Stimulated activated CD8-positive, alpha-beta memory T cell treated with anti-CD3 and anti-CD28 coated beads, Interleukin-4, amount 100 ng/mL, for 4 hours (primary cell): ENCODE results near the gene SUPT5H.
"Not testable (repeated sequence)": the region's sequence is repeated elsewhere in the genome, so short reads cannot be mapped to it uniquely, and the experiment has no call there.

ENCODE experiments used
- DNase-seq, 2 donors: peaks; one replicate each; pipeline ENCODE4 v3.0.0-alpha.2; 2020; ENCODE audit warnings: low read depth in 2 of 2, low spot score in 1 of 2

The SUPT5H gene

DNA sequence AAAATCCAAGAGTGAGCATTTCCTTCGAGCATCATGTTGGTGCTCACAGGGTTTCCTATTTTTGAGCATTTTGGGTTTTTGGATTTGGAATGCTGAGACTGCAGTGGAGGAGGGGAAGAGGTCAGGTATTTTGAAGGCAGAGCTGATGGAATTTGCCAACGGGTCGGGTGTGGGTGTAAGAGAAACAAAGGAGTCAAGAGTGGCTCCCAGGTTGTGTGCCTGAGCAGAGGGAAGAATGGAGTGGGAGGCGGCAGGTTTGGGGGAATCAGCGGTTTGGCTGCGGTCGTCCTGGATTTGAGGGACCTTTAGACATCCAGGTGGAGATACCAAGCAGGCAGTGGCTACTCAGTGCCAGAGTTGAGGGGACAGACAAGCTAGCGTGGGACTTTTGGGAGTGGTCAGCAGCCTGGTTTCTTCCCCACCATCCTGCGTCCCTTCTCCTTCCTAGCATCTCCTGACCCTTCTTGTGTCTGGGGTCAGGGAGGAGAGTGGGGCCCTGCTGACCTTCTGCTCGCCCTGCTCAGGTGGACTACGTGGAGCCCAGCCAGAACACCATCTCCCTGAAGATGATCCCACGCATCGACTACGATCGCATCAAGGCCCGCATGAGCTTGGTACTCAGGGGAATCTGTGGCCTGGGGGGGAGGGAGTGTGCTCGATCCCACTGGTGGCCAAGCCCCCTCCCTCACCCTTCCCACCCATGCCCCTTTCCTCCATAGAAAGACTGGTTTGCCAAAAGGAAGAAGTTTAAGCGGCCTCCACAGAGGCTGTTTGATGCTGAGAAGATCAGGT lies 20.8 kb downstream of the SUPT5H start:
- no peak for DNase-seq

- DNase-seq = no peak
These were observed 22.6 kb downstream of the SUPT5H start for GRCh38 chr19:39467941-39468340.

DNA sequence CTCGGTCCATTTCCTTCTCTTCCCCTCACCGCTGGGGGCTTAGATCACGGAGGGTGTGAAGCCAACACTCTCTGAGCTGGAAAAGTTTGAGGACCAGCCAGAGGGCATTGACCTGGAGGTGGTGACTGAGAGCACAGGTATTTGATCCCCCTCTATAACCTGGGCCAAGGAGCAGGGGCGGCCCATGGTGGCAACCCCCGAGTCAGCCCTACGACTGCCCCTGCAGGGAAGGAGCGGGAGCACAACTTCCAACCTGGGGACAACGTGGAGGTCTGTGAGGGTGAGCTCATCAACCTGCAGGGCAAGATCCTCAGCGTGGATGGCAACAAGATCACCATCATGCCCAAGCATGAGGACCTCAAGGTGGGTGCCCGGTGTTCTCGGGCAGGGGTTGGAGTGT lies 23.7 kb downstream of the SUPT5H start:
- DNase-seq = no peak

- DNase-seq = no peak
These were observed 24.2 kb downstream of the SUPT5H start for GRCh38 chr19:39469567-39469966.

DNA sequence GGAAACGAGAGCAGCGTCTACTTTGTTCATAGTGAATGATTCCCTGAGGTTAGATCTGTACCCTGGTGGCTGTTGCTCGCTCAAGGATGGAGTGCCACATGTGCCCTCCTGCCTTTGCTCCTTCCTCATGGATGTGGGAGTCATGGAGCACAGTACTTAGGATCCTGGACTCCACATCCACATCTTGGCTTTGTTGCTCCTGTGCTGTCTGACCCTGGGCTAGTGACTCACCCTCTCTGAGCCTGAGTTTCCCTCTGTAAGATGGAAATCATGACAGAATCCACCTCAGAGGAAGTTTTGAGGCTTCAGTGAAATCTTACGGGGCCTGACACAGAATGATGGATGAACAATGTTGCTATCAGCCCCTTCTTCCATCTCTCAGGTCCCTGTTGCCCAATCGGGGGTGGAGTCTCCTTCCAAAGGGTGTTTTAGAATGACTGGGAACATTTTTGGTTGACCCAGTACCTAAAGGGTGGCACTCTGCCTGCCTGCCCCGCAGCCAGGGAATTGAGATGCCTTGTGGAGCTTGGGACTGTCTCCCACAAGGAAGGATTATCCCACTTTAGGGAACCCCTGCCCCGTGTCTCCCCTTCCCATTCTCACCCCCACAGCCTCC lies 25.4 kb downstream of the SUPT5H start:
- no peak for DNase-seq

DNA sequence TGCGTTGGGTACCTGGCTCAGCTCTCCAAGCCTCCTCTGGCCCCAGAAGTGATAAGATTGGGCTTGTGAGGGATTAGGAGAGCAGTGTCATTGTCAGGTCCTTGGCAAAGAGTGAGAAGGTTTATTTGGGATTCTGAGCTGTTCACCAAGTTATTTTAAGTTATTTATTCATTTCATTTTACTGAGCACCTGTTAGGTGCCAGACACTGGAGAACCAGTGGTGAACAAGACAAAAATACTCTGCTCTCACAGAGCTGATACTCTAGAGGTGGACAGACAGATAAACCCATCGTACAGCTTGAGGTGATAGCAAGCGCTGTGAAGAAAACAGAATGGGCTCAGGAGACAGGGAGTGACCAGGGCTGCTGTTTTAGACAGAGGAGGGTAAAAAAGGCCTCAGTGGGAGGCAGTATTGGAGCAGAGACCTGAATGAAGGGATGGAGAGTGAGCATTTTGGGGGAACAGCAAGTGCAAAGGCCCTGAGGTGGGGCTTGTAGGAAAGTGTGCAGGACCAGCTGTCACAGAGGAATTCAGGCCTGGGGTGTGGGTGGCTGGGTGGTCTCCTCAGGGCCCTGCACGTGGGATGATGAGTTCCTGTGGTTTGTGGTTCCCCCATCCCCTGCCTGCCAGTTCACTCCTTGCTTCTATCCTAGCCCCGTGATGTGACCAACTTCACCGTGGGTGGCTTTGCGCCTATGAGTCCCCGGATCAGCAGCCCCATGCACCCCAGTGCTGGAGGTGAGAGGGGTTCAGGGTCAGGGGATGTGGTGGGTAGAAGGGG lies 26.6 kb downstream of the SUPT5H start:
- DNase-seq = no peak

DNA sequence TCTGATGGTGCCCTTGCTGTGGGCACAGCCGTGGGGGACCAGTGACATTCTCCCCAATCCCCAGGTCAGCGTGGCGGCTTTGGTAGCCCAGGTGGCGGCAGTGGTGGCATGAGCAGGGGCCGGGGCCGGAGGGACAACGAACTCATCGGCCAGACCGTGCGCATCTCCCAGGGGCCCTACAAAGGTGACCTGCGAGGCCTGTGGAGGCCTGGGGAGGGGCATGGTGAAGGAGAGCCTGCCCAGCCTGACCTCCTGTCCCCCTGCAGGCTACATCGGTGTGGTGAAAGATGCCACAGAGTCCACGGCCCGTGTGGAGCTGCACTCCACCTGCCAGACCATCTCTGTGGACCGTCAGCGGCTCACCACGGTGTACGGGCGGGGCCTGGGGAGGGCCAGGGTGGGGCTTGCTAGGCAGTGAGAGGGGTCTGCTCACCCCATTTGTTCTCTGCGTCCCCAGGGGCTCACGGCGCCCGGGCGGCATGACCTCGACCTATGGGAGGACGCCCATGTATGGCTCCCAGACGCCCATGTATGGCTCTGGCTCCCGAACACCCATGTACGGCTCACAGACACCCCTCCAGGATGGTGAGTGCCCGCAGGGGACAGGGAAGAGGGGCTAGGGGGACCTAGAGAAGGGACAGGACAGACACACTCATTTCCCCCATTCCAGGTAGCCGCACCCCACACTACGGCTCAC lies 27.5 kb downstream of the SUPT5H start:
- DNase-seq = no peak

DNA sequence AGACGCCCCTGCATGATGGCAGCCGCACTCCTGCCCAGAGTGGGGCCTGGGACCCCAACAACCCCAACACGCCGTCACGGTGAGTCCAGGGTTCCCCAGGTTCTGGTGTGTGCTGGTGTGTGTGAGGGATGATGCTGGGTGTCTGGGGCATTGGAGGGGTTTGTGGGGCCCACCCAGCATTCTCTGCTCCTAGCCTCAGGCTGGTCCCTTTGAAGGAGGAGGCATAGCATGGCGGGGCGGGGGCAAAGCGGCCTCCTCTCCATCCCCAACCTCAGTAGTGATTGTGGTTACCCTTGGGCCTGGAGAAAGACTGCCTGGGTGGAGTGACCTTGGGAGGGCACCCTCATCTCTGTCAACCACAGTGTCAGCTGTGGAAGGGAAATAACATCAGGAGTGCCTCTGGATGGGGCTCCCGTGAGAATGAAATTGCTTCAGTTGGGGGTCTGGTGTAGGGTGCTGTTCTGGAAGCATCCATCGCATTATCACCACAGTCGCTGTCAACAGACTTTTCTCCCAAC lies 28.1 kb downstream of the SUPT5H start:
- DNase-seq = no peak

DNA sequence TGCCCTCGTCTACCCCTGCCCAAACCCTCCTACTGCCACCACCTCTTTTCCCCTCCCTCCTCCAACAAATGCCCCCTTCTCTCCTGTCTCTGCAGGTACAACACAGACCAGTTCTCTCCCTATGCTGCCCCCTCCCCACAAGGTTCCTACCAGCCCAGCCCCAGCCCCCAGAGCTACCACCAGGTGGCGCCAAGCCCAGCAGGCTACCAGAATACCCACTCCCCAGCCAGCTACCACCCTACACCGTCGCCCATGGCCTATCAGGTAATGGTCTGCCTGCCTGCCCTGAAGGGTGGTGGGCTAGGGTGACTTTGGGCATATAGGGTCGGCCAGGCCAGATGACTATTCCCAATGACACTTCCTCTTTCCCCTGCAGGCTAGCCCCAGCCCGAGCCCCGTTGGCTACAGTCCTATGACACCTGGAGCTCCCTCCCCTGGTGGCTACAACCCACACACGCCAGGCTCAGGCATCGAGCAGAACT lies 28.8 kb downstream of the SUPT5H start:
- DNase-seq = peak; percentile 38 to 50

DNA sequence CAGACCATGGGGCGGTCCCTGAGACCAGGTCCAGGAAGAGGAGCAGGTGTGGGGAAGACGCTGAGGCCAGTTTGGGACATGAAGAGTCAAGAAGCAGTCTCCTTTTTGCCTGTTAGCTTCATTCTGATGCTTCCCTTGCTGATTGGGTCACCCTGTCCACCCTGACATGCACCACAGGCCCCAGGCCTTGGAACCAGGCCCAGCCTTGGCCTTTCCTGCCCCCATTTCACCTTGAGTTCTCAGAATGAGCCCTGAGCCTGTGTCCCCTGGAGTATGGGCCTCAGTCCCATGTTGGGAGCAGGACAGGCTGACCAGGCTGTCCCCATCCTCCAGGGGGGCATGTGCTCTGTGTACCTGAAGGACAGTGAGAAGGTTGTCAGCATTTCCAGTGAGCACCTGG lies 30.4 kb downstream of the SUPT5H start:
- no peak for DNase-seq

- not testable (repeated sequence) for DNase-seq
These were observed 34.0 kb downstream of the SUPT5H start for GRCh38 chr19:39479319-39479801.

DNA sequence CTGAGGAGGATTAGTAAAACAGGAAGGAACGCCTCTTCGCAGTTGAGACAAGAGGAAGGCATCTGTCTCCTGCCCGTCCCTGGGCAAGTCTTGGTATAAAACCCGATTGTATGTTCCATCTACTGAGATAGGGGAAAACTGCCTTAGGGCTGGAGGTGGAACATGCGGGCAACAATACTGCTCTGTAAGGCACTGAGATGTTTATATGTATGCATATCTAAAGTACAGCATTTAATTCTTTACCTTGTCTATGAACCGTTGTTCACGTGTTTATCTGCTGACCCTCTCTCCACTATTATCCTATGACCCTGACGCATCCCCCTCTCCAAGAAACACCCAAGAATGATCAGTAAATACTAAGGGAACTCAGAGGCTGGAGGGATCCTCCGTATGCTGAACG lies 34.5 kb downstream of the SUPT5H start:
- DNase-seq = no peak

DNA sequence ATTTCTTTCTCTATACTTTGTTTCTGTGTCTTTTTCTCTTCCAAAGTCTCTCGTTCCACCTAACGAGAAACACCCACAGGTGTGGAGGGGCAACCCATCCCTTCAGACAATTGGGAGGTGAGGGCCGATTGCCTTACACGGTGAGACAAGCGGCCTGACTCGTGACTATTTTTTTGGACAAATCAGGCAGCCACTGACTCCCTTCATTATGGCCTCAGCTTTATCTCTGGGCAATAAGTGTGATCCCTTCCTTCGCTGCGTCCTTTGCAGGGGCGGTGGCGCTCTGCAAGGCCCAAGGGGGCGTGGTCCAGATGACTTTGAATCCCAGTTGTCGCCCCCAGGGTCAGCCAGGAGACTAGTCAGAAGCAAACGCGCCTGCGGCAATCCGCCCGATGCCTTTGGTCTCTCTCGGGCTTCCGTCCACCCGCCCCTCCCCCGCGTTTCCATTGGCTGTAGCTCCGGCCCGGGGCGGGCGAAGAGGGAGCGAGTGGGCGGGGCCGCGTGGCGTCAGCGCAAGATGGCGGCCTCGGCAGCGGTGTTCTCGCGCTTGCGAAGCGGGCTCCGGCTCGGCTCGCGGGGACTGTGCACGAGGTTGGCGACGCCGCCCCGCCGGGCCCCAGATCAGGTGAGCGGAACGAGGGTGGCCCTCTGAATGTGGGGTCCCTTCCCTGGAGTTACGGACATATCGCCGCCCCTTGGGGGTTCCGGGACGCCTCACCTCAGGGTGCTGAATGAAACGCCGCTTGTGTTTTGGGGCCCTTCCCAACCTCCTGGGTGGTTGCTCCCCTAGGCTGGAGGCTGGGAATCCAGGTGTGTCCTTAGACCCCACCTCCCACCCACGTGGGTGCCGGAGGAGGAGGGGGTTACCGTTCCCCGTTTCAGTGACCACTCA lies 35.2 kb downstream of the SUPT5H start, which contains the start of gene TIMM50:
Gene TIMM50 (plus strand): TSS at position 502 of the 892 bp plus-strand sequence. CDS start 16 bp downstream, at position 518.
- peak; percentile 93 to 94 for DNase-seq

DNA sequence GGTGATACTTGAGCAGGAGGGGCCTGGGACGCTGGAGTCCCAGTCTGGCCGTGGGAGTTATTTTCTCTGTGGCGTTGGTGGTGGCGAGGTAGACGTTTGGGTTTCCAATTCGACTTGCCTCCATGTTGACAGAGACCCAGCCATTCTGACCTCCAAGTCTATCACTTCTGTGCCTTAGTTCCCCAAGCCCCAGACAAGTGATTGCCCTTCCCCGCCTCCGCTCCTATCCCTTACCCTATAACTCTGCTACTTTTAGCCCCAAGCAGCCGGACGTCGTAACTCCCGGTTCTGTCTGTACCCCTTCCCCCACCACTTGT lies 35.8 kb downstream of the SUPT5H start:
- no peak for DNase-seq

GRCh38 chr19:39481676-39482075 lies 36.3 kb downstream of the SUPT5H start:
- DNase-seq = no peak

DNA sequence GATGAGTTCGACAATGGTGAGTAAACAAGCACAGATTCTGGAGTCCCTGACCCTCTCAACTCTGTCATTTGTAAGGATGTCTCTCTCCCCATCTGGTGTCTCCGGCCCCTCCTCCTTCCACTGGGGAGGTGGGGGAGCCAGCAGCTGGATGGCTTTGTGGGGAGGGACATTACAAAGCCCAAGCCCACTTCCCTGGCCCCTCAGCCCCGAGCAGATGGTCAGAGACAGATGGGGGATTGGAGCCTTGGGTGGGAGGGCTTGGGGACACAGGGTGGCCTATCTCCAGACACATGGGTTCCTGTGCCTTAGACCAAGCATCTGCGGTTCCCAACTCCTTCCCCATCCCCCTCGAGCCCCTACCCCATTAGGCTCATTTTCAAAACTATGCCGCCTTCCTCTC lies 37.8 kb downstream of the SUPT5H start:
- no peak for DNase-seq

DNA sequence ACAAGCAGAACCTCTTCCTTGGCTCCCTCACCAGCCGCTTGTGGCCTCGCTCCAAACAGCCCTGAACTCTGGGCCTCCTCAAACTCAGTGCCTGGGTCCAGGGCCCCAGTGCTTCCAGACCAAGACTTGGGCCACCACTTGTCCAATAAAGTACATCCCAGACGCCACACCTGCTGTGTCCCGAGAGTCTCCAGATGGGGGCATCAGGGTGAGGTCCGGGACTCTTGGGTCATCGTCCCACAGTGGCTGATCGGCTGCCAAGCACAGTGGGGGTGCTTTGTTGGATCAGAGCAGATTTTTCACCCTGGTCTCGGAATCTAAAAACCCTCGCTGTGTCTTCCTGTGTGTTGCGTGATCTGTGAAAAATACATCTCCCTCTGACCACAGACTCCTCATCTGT lies 44.4 kb downstream of the SUPT5H start:
- DNase-seq = no peak

DNA sequence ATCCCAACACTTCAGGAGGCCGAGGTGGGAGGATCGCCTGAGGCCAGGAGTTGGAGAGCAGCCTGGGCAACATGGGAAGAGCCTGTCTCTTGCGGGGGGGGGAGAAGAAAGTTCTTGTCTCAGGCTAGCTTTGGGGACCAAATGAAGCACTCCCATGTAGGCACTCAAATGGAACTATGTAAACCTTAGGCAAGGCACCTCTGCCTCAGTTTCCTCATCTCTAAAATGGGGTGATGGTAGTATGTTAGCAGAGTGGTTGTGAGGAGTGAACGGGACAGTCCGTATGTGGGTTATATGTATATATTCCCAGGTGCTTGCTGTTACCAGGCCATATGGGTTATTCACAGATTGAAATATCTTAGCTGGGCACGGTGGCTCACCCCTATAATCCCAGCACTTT lies 46.8 kb downstream of the SUPT5H start:
- no peak for DNase-seq

- no peak for DNase-seq
These were observed 47.4 kb downstream of the SUPT5H start for GRCh38 chr19:39492788-39493187.

GRCh38 chr19:39494661-39495060 lies 49.3 kb downstream of the SUPT5H start:
- DNase-seq = no peak
